ENCODE results near the gene TSPAN9. TPM values are rescaled to one million over a fixed set of nuclear protein-coding genes. Genes with fewer than 3 reads are reported as not detected.

TSPAN9 gene
- total and polyA plus RNA-seq, 2 of the 4 experiments (the other 2 are of a cell fraction): 17.7 to 39.1 TPM

DNA sequence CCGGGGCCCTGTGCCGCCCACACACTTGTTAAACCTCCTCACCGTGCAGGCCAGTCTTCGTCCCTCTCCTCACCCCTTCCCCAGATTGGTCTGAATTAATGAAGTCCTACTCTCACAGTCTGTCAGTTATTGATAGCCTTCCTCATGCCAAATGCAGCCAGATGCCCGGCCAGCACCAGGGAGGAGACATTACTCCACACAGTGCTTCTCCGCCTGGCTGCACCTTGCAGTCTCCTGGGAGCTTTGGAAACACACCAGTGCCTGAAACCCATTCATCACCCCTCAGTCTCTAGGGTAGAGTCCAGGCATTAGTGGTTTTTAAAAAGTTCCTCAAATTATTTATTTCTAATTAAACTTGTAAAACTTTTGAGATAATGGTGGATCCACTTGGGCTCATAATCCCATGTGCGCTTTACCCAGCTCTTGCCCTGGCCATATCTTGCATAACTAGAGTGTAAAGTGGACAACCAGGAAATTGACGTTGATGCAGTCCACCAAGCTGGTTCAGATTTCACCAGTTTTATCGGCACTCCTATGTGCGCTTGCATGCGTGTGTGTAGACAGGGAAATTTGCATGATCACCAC is 38.2 kb upstream of the TSPAN9 start:
- peaks cover 19% of the 10 kb centered on the region for H3K36me3 ChIP-seq (ENCODE audit: control insufficient read depth, insufficient read depth, low read length)
- intact Hi-C loops (cut with micrococcal nuclease): no loop called here
- no peak overlapping the region for H3K27ac ChIP-seq (ENCODE audit: insufficient read depth, low read length)
- H3K56ac ChIP-seq (ENCODE audit: extremely low read depth, insufficient read depth, low read length): no peak overlapping the region
- H3K4ac ChIP-seq (ENCODE audit: low read depth, low read length): no peak overlapping the region
- ChIA-PET POLR2A (ENCODE audit: unreplicated experiment) (no interaction called here), CTCF (no interaction called here)
- H2AK9ac ChIP-seq (replicated peaks; ENCODE audit: low read depth, low read length, poor library complexity): no peak overlapping the region
- no peak overlapping the region for H3K4me3 ChIP-seq (ENCODE audit: insufficient read depth, low read depth, low read length)
- H2AK5ac ChIP-seq (ENCODE audit: low read depth, low read length): no peak overlapping the region
- no peaks in the 10 kb centered on the region for H3K9me3 ChIP-seq (ENCODE audit: control insufficient read depth, insufficient read depth, low read length)
- DNase-seq: no peak
- no peak overlapping the region for H3K14ac ChIP-seq (replicated peaks; ENCODE audit: low read depth, low read length)
- TF ChIP-seq MXI1 (IDR thresholded peaks at IDR 0.05; ENCODE audit: borderline replicate concordance, low read depth, low read length) (no peak), MAFK (IDR thresholded peaks at IDR 0.05; ENCODE audit: low read depth, low read length) (no peak), ELK1 (IDR thresholded peaks at IDR 0.05; ENCODE audit: borderline replicate concordance, low read depth, low read length) (no peak), CHD1 (IDR thresholded peaks at IDR 0.05; ENCODE audit: low read depth, low read length) (no peak), MAZ (IDR thresholded peaks at IDR 0.05; ENCODE audit: borderline replicate concordance, low read depth, low read length) (no peak), SMC3 (IDR thresholded peaks at IDR 0.05; ENCODE audit: low read depth, low read length) (no peak), CEBPB (IDR thresholded peaks at IDR 0.05; ENCODE audit: low read depth, low read length) (no peak), BHLHE40 (IDR thresholded peaks at IDR 0.05; ENCODE audit: low read depth, low read length) (no peak), RCOR1 (IDR thresholded peaks at IDR 0.05; ENCODE audit: insufficient replicate concordance, low read length) (no peak), POLR2A (IDR thresholded peaks at IDR 0.05; ENCODE audit: low read depth, low read length) (no peak)
- TF ChIP-seq, protein P1, sequence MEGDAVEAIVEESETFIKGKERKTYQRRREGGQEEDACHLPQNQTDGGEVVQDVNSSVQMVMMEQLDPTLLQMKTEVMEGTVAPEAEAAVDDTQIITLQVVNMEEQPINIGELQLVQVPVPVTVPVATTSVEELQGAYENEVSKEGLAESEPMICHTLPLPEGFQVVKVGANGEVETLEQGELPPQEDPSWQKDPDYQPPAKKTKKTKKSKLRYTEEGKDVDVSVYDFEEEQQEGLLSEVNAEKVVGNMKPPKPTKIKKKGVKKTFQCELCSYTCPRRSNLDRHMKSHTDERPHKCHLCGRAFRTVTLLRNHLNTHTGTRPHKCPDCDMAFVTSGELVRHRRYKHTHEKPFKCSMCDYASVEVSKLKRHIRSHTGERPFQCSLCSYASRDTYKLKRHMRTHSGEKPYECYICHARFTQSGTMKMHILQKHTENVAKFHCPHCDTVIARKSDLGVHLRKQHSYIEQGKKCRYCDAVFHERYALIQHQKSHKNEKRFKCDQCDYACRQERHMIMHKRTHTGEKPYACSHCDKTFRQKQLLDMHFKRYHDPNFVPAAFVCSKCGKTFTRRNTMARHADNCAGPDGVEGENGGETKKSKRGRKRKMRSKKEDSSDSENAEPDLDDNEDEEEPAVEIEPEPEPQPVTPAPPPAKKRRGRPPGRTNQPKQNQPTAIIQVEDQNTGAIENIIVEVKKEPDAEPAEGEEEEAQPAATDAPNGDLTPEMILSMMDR (conservative IDR thresholded peaks at IDR 0.05; ENCODE audit: low read depth, low read length): no peak
- no peaks in the 10 kb centered on the region; a peak in 1 of 4 replicates for H3K79me1 ChIP-seq (ENCODE audit: low read depth in 1 of 2, low read length in 2 of 2)
- H2BK20ac ChIP-seq (ENCODE audit: low read depth, low read length): no peak overlapping the region
- no peak overlapping the region for H2BK5ac ChIP-seq (ENCODE audit: low read depth, low read length, poor library complexity, severe bottlenecking)
- dilution Hi-C loops (cut with HindIII; ENCODE audit: low sequenced_read_pairs, unreplicated experiment): no loop called here
- in situ Hi-C loops (cut with MboI; ENCODE audit: low sequenced_read_pairs): loop anchor here (10.0 kb wide), 1 partner anchor 184 kb away; the partner anchor contains the start of gene TEX52
- H3K4me2 ChIP-seq (ENCODE audit: low read depth, low read length): no peak overlapping the region
- H2BK120ac ChIP-seq (ENCODE audit: low read depth, low read length): no peak overlapping the region
- H2AFZ ChIP-seq (replicated peaks; ENCODE audit: low read length, poor library complexity): no peak overlapping the region
- no peak overlapping the region for H2BK15ac ChIP-seq (ENCODE audit: low read depth, low read length)
- H4K5ac ChIP-seq (ENCODE audit: low read depth, low read length): no peak overlapping the region
- ATAC-seq (ENCODE audit: low read depth): no peak
- WGBS, 2 experiments (ENCODE audit: extremely low coverage in 2 of 2, insufficient read length in 1 of 2): 96% methylated on average over 7 of the region's 11 CpGs; no CpG with 5 or more reads in 1 of the 2 experiments
- no peaks in the 10 kb centered on the region for H3K27me3 ChIP-seq (ENCODE audit: control insufficient read depth, insufficient read depth, low read length)
- no peak overlapping the region for H3K23ac ChIP-seq (ENCODE audit: low read depth, low read length)
- H4K20me1 ChIP-seq (ENCODE audit: insufficient read depth, low read length): peaks cover 3% of the 10 kb centered on the region; the same call in 1 of the 2 replicates
- no peak overlapping the region for H3K18ac ChIP-seq (ENCODE audit: low read depth, low read length)
- no peak overlapping the region for H3K9ac ChIP-seq (ENCODE audit: low read depth, low read length)
- no TSS peak for BruUV-seq (replicated peaks)
- no peak overlapping the region for H4K91ac ChIP-seq (ENCODE audit: insufficient read depth, low read depth, low read length)
- H3K4me1 ChIP-seq (ENCODE audit: control insufficient read depth, insufficient read depth, low read length): peaks cover 2% of the 10 kb centered on the region; the same call in 1 of the 2 replicates
- H3K9me1 ChIP-seq (ENCODE audit: insufficient read depth, low read length): no peaks in the 10 kb centered on the region; the same call in 1 of the 2 replicates
- no peak overlapping the region for H4K8ac ChIP-seq (ENCODE audit: low read depth in 2 of 2, low read length in 2 of 2)
